Peyer's patch (tissue), 4 donors: ENCODE results near the gene SMS.

Experiments
- POLR2A ChIP-seq, 2 donors: fragments of 450-650 bp; IDR thresholded peaks; one replicate each; pipeline ENCODE4 v1.5.1; 2017; ENCODE audit warnings: antibody characterized with exemption in 2 of 2, mild to moderate bottlenecking in 2 of 2, moderate library complexity in 2 of 2
- TF ChIP-seq, protein P1 (sequence below), 6 experiments: fragments of 450-650 bp in 4 of 6; fragments of 200-600 bp in 2 of 6; sonication (generic) in 1 of 6; IDR thresholded peaks; one replicate each; pipeline ENCODE4 v1.5.1; 2017 to 2019; ENCODE audit warnings: antibody characterized with exemption in 6 of 6, mild to moderate bottlenecking in 3 of 6, moderate library complexity in 1 of 6

DNA sequence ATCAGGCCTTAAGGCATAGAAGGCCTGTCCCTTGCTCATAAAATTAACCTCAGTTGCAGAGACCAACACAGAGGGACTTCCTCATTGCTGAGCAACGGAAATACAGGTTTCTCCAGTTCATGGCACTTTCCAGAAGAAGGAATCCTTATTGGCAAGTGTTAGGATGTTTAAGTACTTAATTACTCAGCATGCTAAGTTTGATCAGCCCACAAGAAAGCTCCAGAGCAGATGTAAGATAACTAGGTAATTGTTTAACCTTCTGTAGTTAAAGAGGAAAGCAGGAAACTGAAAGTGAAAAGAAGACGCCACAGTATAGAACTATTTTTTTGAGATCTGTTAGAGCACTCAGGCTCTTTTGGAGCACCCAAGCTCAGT lies 33.5 kb downstream of the SMS start:
- TF ChIP-seq, protein P1, sequence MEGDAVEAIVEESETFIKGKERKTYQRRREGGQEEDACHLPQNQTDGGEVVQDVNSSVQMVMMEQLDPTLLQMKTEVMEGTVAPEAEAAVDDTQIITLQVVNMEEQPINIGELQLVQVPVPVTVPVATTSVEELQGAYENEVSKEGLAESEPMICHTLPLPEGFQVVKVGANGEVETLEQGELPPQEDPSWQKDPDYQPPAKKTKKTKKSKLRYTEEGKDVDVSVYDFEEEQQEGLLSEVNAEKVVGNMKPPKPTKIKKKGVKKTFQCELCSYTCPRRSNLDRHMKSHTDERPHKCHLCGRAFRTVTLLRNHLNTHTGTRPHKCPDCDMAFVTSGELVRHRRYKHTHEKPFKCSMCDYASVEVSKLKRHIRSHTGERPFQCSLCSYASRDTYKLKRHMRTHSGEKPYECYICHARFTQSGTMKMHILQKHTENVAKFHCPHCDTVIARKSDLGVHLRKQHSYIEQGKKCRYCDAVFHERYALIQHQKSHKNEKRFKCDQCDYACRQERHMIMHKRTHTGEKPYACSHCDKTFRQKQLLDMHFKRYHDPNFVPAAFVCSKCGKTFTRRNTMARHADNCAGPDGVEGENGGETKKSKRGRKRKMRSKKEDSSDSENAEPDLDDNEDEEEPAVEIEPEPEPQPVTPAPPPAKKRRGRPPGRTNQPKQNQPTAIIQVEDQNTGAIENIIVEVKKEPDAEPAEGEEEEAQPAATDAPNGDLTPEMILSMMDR (IDR thresholded peaks at IDR 0.05) = no peak
- TF ChIP-seq POLR2A (IDR thresholded peaks at IDR 0.05) = no peak
